ENCODE results near the gene RASGEF1B. TPM values are rescaled to one million over a fixed set of nuclear protein-coding genes. Genes with fewer than 3 reads are reported as not detected.
A peak's percentile ranks its signal among the peaks of the same experiment; 100 is the strongest.

RASGEF1B gene
- total and polyA plus RNA-seq, 7 experiments from 2014 or later: 1.1 to 82.5 (median 11.4) TPM

- intact Hi-C loops (cut with micrococcal nuclease): no loop called here
- H3K4me1 Mint-ChIP-seq: peaks cover 0 to 16% (median 0%) of the 10 kb centered on the region in 7 donors
- H3K27me3 ChIP-seq (ENCODE audit: control insufficient read depth in 2 of 2, insufficient read depth in 2 of 2, low read length in 2 of 2): no peaks in the 10 kb centered on the region
- no peaks in the 10 kb centered on the region for H3K9me3 Mint-ChIP-seq
- no peak for ATAC-seq
- no peak overlapping the region for H3K27ac ChIP-seq (ENCODE audit: low read depth, low read length)
- H3K4me3 ChIP-seq (ENCODE audit: low read length): no peak overlapping the region
- POLR2A ChIA-PET: no interaction called here
- H3K27me3 Mint-ChIP-seq: no peaks in the 10 kb centered on the region
- DNase-seq: no peak
- CTCF ChIA-PET: interaction anchor here (0.6 kb wide), 1 partner anchor 376 kb away, joined by 5 read pairs; no protein-coding TSS in a partner anchor
- H3K4me3 Mint-ChIP-seq: no peak overlapping the region
- H3K36me3 Mint-ChIP-seq: peaks cover 11 to 80% (median 43%) of the 10 kb centered on the region in 5 donors
- H3K9me3 ChIP-seq (ENCODE audit: control insufficient read depth in 2 of 3, low read length in 3 of 3): no peaks in the 10 kb centered on the region
- H3K4me1 ChIP-seq (ENCODE audit: control insufficient read depth in 2 of 2, insufficient read depth in 2 of 2, low read length in 2 of 2): no peaks in the 10 kb centered on the region
- peaks cover 3 to 49% (median 10%) of the 10 kb centered on the region in 3 experiments for H3K36me3 ChIP-seq (ENCODE audit: control insufficient read depth in 2 of 3, insufficient read depth in 3 of 3, low read length in 3 of 3)
- no peak overlapping the region for H3K27ac Mint-ChIP-seq
Observed at GRCh38 chr4:81452452-81453006, 19.2 kb downstream of the RASGEF1B start.

- ATAC-seq: no peak
- H3K36me3 ChIP-seq (ENCODE audit: control insufficient read depth in 2 of 3, insufficient read depth in 3 of 3, low read length in 3 of 3): peaks cover 9 to 72% (median 18%) of the 10 kb centered on the region in 3 experiments
- peak overlapping the region in 1 of 9 donors; percentile 14 for H3K27ac Mint-ChIP-seq
Observed at GRCh38 chr4:81449015-81449414, 22.7 kb downstream of the RASGEF1B start.

GRCh38 chr4:81447566-81448229 lies 24.0 kb downstream of the RASGEF1B start:
- no peaks in the 10 kb centered on the region for H3K27me3 ChIP-seq (ENCODE audit: control insufficient read depth in 2 of 2, insufficient read depth in 2 of 2, low read length in 2 of 2)
- H3K4me3 ChIP-seq (ENCODE audit: low read length): no peak overlapping the region
- Mint-ChIP-seq H3K36me3 (peaks cover 7 to 84% (median 44%) of the 10 kb centered on the region in 5 donors), H3K4me1 (no peaks in the 10 kb centered on the region), H3K4me3 (no peak overlapping the region), H3K27ac (no peak overlapping the region), H3K27me3 (no peaks in the 10 kb centered on the region), H3K9me3 (no peaks in the 10 kb centered on the region)
- intact Hi-C loops (cut with micrococcal nuclease): no loop called here
- no peak overlapping the region for H3K27ac ChIP-seq (ENCODE audit: low read depth, low read length)
- no peaks in the 10 kb centered on the region for H3K9me3 ChIP-seq (ENCODE audit: control insufficient read depth in 2 of 3, low read length in 3 of 3)
- peaks cover 9 to 72% (median 18%) of the 10 kb centered on the region in 3 experiments for H3K36me3 ChIP-seq (ENCODE audit: control insufficient read depth in 2 of 3, insufficient read depth in 3 of 3, low read length in 3 of 3)
- DNase-seq (no peak), ATAC-seq (no peak)
- ChIA-PET POLR2A (interaction anchor here (0.6 kb wide), 1 partner anchor 758 kb away, joined by 4 read pairs; no protein-coding TSS in a partner anchor), CTCF (no interaction called here)
- no peaks in the 10 kb centered on the region for H3K4me1 ChIP-seq (ENCODE audit: control insufficient read depth in 2 of 2, insufficient read depth in 2 of 2, low read length in 2 of 2)

More at GRCh38 chr4:81449015-81449414, 22.7 kb downstream of the RASGEF1B start:
- ChIA-PET POLR2A (no interaction called here), CTCF (interaction anchor here (0.6 kb wide), 1 partner anchor 833 kb away, joined by 3 read pairs; no protein-coding TSS in a partner anchor)
- Mint-ChIP-seq H3K4me1 (peaks cover 0 to 6% (median 0%) of the 10 kb centered on the region in 7 donors), H3K27me3 (no peaks in the 10 kb centered on the region), H3K36me3 (peaks cover 8 to 83% (median 44%) of the 10 kb centered on the region in 5 donors), H3K9me3 (no peaks in the 10 kb centered on the region), H3K4me3 (no peak overlapping the region)
- H3K4me1 ChIP-seq (ENCODE audit: control insufficient read depth in 2 of 2, insufficient read depth in 2 of 2, low read length in 2 of 2): no peaks in the 10 kb centered on the region
- no peak overlapping the region for H3K4me3 ChIP-seq (ENCODE audit: low read length)
- no peaks in the 10 kb centered on the region for H3K9me3 ChIP-seq (ENCODE audit: control insufficient read depth in 2 of 3, low read length in 3 of 3)
- H3K27ac ChIP-seq (ENCODE audit: low read depth, low read length): no peak overlapping the region
- no peak for DNase-seq
- no peaks in the 10 kb centered on the region for H3K27me3 ChIP-seq (ENCODE audit: control insufficient read depth in 2 of 2, insufficient read depth in 2 of 2, low read length in 2 of 2)
- intact Hi-C loops (cut with micrococcal nuclease): no loop called here

- Histone ChIP-seq H3K9me3 (ENCODE audit: control insufficient read depth in 2 of 3, low read length in 3 of 3) (no peaks in the 10 kb centered on the region), H3K4me1 (ENCODE audit: control insufficient read depth in 2 of 2, insufficient read depth in 2 of 2, low read length in 2 of 2) (no peaks in the 10 kb centered on the region), H3K27me3 (ENCODE audit: control insufficient read depth in 2 of 2, insufficient read depth in 2 of 2, low read length in 2 of 2) (no peaks in the 10 kb centered on the region), H3K4me3 (ENCODE audit: low read length) (no peak overlapping the region), H3K36me3 (ENCODE audit: control insufficient read depth in 2 of 3, insufficient read depth in 3 of 3, low read length in 3 of 3) (peaks cover 9 to 72% (median 15%) of the 10 kb centered on the region in 3 experiments), H3K27ac (ENCODE audit: low read depth, low read length) (no peak overlapping the region)
- H3K36me3 Mint-ChIP-seq: peaks cover 7 to 82% (median 42%) of the 10 kb centered on the region in 5 donors
- H3K27ac Mint-ChIP-seq: peak overlapping the region in 1 of 9 donors; percentile 9
- DNase-seq: no peak
- H3K4me3 Mint-ChIP-seq: no peak overlapping the region
- no peak for ATAC-seq
- POLR2A ChIA-PET: no interaction called here
- intact Hi-C loops (cut with micrococcal nuclease): no loop called here
- H3K9me3 Mint-ChIP-seq: no peaks in the 10 kb centered on the region
- no peaks in the 10 kb centered on the region for H3K27me3 Mint-ChIP-seq
- no peaks in the 10 kb centered on the region for H3K4me1 Mint-ChIP-seq
- CTCF ChIA-PET: no interaction called here
Observed at GRCh38 chr4:81446634-81447033, 25.1 kb downstream of the RASGEF1B start.

- Mint-ChIP-seq H3K4me3 (no peak overlapping the region), H3K9me3 (no peaks in the 10 kb centered on the region), H3K4me1 (no peaks in the 10 kb centered on the region), H3K27me3 (no peaks in the 10 kb centered on the region), H3K36me3 (peaks cover 8 to 76% (median 48%) of the 10 kb centered on the region in 5 donors), H3K27ac (no peak overlapping the region)
- ChIA-PET POLR2A (no interaction called here), CTCF (interaction anchor here (0.6 kb wide), 1 partner anchor 94 kb away, joined by 3 read pairs; no protein-coding TSS in a partner anchor)
- no peak for ATAC-seq
- H3K9me3 ChIP-seq (ENCODE audit: control insufficient read depth in 2 of 3, low read length in 3 of 3): no peaks in the 10 kb centered on the region
- intact Hi-C loops (cut with micrococcal nuclease): no loop called here
- no peaks in the 10 kb centered on the region for H3K4me1 ChIP-seq (ENCODE audit: control insufficient read depth in 2 of 2, insufficient read depth in 2 of 2, low read length in 2 of 2)
- H3K36me3 ChIP-seq (ENCODE audit: control insufficient read depth in 2 of 3, insufficient read depth in 3 of 3, low read length in 3 of 3): peaks cover 9 to 81% (median 20%) of the 10 kb centered on the region in 3 experiments
- H3K4me3 ChIP-seq (ENCODE audit: low read length): no peak overlapping the region
- H3K27ac ChIP-seq (ENCODE audit: low read depth, low read length): no peak overlapping the region
- no peak for DNase-seq
- no peaks in the 10 kb centered on the region for H3K27me3 ChIP-seq (ENCODE audit: control insufficient read depth in 2 of 2, insufficient read depth in 2 of 2, low read length in 2 of 2)
Observed at GRCh38 chr4:81445196-81445595, 26.5 kb downstream of the RASGEF1B start.

GRCh38 chr4:81442484-81443085 lies 29.1 kb downstream of the RASGEF1B start:
- intact Hi-C loops (cut with micrococcal nuclease): no loop called here
- H3K9me3 ChIP-seq (ENCODE audit: control insufficient read depth in 2 of 3, low read length in 3 of 3): no peaks in the 10 kb centered on the region
- H3K4me1 ChIP-seq (ENCODE audit: control insufficient read depth in 2 of 2, insufficient read depth in 2 of 2, low read length in 2 of 2): no peaks in the 10 kb centered on the region
- ChIA-PET POLR2A (no interaction called here), CTCF (no interaction called here)
- ATAC-seq (no peak), DNase-seq (no peak)
- peaks cover 12 to 81% (median 57%) of the 10 kb centered on the region in 5 donors for H3K36me3 Mint-ChIP-seq
- peaks cover 9 to 89% (median 24%) of the 10 kb centered on the region in 3 experiments for H3K36me3 ChIP-seq (ENCODE audit: control insufficient read depth in 2 of 3, insufficient read depth in 3 of 3, low read length in 3 of 3)
- no peaks in the 10 kb centered on the region for H3K27me3 ChIP-seq (ENCODE audit: control insufficient read depth in 2 of 2, insufficient read depth in 2 of 2, low read length in 2 of 2)
- no peak overlapping the region for H3K27ac Mint-ChIP-seq
- H3K4me3 Mint-ChIP-seq: no peak overlapping the region
- no peak overlapping the region for H3K4me3 ChIP-seq (ENCODE audit: low read length)
- H3K27me3 Mint-ChIP-seq: no peaks in the 10 kb centered on the region
- peaks cover 0 to 2% (median 0%) of the 10 kb centered on the region in 11 donors for H3K9me3 Mint-ChIP-seq
- H3K4me1 Mint-ChIP-seq: no peaks in the 10 kb centered on the region
- H3K27ac ChIP-seq (ENCODE audit: low read depth, low read length): no peak overlapping the region

Measured in naive thymus-derived CD4-positive, alpha-beta T cell (primary cell).